GM12891 (cell line): ENCODE measurements around the gene PCLAF.
"Not testable (repeated sequence)": the region's sequence is repeated elsewhere in the genome, so short reads cannot be mapped to it uniquely, and the experiment has no call there.

ENCODE experiments used
- POLR2A ChIP-seq: IDR thresholded peaks from 2 replicates; pipeline ENCODE4 v1.6.1; 2011; ENCODE audit warnings: low read depth, low read length, control low read depth
- POLR2AphosphoS5 ChIP-seq: IDR thresholded peaks from 2 replicates; pipeline ENCODE4 v1.6.1; 2011; ENCODE audit warnings: low read depth, low read length, control low read depth
- TAF1 ChIP-seq: IDR thresholded peaks from 2 replicates; pipeline ENCODE4 v1.6.1; 2011; ENCODE audit warnings: low read depth, low read length, control low read depth

DNA sequence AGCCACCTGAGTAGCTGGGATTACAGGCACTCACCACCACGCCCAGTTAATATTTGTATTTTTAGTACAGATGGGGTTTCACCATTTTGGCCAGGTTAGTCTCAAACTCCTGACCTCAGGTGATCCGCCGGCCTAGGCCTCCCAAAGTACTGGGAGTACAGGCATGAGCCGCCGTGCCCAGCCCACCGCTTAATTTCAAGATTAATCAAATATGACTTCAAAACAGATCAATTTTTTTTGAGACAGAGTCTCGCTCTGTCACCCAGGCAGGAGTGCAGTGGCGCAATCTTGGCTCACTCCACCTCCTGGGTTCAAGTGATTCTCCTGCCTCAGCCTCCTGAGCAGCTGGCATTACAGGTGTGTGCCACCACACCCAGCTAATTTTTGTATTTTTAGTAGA, 9.9 kb downstream of the PCLAF start:
- TF ChIP-seq POLR2AphosphoS5, POLR2A, TAF1: not testable (repeated sequence)
